ENCODE results near the gene GFI1.

- no peak for TF ChIP-seq CTCF (IDR thresholded peaks at IDR 0.05)
- TF ChIP-seq USF2 (IDR thresholded peaks at IDR 0.05) = no peak
- no peak for TF ChIP-seq HMGXB4 (CRISPR knock-in tag; IDR thresholded peaks at IDR 0.05; ENCODE audit: borderline replicate concordance)
- TF ChIP-seq MAX (IDR thresholded peaks at IDR 0.05) = no peak
These were observed 2.9 kb downstream of the GFI1 start for GRCh38 chr1:92483610-92484471.

Data from A549 (cell line).